Measurements from ENCODE around the gene CREB5. TPM values are rescaled to one million over a fixed set of nuclear protein-coding genes. Genes with fewer than 3 reads are reported as not detected.
A peak's percentile ranks its signal among the peaks of the same experiment; 100 is the strongest.

The CREB5 gene
- total RNA-seq, 1 experiment from 2014 or later = 5.2 TPM

DNA sequence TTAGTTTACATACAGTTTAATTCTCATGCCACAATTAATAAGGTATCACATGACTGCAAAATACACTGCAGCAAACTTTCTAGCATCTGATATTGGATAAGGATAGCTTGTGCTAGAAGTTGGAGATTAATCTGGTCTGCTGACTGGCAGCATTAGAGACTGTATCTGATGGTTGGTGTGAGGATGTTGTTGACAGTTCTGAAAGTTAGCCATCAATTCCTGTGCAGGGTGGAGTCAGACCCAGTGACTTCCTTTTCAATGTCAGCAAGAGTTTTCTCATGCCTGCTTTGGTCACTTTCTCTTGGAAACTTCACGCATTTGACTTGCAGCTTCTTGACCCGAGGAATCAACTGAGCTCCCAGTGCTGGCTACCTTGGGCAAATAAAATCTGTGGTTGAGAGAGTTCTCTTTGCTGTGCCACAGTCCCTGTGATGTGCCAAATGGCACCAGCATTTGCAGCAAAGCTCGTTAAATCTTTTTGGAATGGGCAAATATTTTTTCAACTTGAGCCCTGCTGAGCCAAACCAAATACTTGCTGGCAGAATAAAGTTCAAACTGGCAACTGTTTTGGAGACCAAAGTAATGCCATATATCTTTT, 312.8 kb downstream of the CREB5 start:
- ATAC-seq = peak; percentile 63

DNA sequence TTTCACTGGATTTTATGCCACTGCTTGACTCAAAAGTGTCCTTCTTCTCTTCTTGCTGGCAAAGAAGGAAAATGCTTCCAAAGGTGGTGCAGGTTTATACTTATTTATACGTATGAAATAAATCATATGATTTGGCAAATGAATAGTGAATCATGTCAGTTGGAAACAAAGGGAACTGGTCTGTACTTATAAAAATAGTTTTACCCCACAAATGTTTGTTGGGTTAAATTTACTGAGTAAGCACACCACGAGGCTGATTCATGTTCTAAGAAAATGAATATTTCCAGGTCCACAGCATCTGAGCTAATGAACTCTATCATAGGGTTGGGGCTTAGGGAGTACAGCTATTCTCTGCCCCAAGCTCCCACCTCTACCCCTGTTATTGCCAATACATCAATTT, 313.6 kb downstream of the CREB5 start:
- ChIA-PET POLR2A (ENCODE audit: unreplicated experiment) (interaction anchor here (1.1 to 1.2 kb wide), 2 partner anchors 40 to 83 kb away, joined by 3 to 7 read pairs; no protein-coding TSS in a partner anchor), CTCF (no interaction called here)
- peak overlapping the region; percentile 82 for H3K27ac ChIP-seq (ENCODE audit: low read length)
- no peak overlapping the region for H3K4me3 ChIP-seq (ENCODE audit: low read length)
- peaks cover 44% of the 10 kb centered on the region for H3K4me1 ChIP-seq (ENCODE audit: insufficient read depth, low read length)
- H3K9me3 ChIP-seq (ENCODE audit: low read length) = no peaks in the 10 kb centered on the region
- intact Hi-C loops (cut with micrococcal nuclease) = loop anchor here (1.0 to 10.0 kb wide), 8 partner anchors 40 to 429 kb away; partner anchors contain the start of gene CREB5
- TF ChIP-seq EZH2 (IDR thresholded peaks at IDR 0.05; ENCODE audit: low read length, unreplicated experiment) (no peak), CTCF (conservative IDR thresholded peaks at IDR 0.05; ENCODE audit: low read depth, low read length) (no peak), EZH2phosphoT487 (IDR thresholded peaks at IDR 0.05; ENCODE audit: borderline replicate concordance, low read length) (no peak)
- no peak overlapping the region for H3K9ac ChIP-seq (ENCODE audit: low read length)
- no peaks in the 10 kb centered on the region for H3K79me2 ChIP-seq (ENCODE audit: low read length)
- DNase-seq (peak; percentile 67), ATAC-seq (peak; percentile 49)
- H3K9me2 ChIP-seq (replicated peaks; ENCODE audit: low read length) = no peaks in the 10 kb centered on the region
- no TSS peak for BruUV-seq (replicated peaks)
- H3F3A ChIP-seq (ENCODE audit: low read length, unreplicated experiment) = no peaks in the 10 kb centered on the region
- no peak overlapping the region for H2AFZ ChIP-seq (ENCODE audit: low read length)
- no peaks in the 10 kb centered on the region for H3K36me3 ChIP-seq (ENCODE audit: low read depth, low read length)
- peak overlapping the region; percentile 27 for H3K4me2 ChIP-seq (ENCODE audit: low read length)
- no peaks in the 10 kb centered on the region for H3K27me3 ChIP-seq (ENCODE audit: low read length)
- no peaks in the 10 kb centered on the region for H4K20me1 ChIP-seq (ENCODE audit: low read length)

More for the DNA sequence above, 312.8 kb downstream of the CREB5 start:
- Histone ChIP-seq H3K9me3 (ENCODE audit: low read length) (no peaks in the 10 kb centered on the region), H3K4me2 (ENCODE audit: low read length) (peak overlapping the region; percentile 56), H3K27me3 (ENCODE audit: low read length) (no peaks in the 10 kb centered on the region), H2AFZ (ENCODE audit: low read length) (no peak overlapping the region), H3K79me2 (ENCODE audit: low read length) (no peaks in the 10 kb centered on the region), H3K27ac (ENCODE audit: low read length) (peak overlapping the region; percentile 82), H3K9me2 (replicated peaks; ENCODE audit: low read length) (no peaks in the 10 kb centered on the region), H3F3A (ENCODE audit: low read length, unreplicated experiment) (no peaks in the 10 kb centered on the region), H3K36me3 (ENCODE audit: low read depth, low read length) (no peaks in the 10 kb centered on the region), H4K20me1 (ENCODE audit: low read length) (no peaks in the 10 kb centered on the region), H3K9ac (ENCODE audit: low read length) (no peak overlapping the region), H3K4me1 (ENCODE audit: insufficient read depth, low read length) (peaks cover 43% of the 10 kb centered on the region), H3K4me3 (ENCODE audit: low read length) (no peak overlapping the region)
- ChIA-PET POLR2A (ENCODE audit: unreplicated experiment) (interaction anchor here (1.1 to 1.2 kb wide), 2 partner anchors 39 to 82 kb away, joined by 3 to 7 read pairs; no protein-coding TSS in a partner anchor), CTCF (interaction anchor here (0.5 to 0.7 kb wide), 3 partner anchors 336 to 820 kb away, joined by 4 to 7 read pairs (median 6); no protein-coding TSS in a partner anchor)
- DNase-seq = peak; percentile 61
- intact Hi-C loops (cut with micrococcal nuclease) = loop anchor here (1.0 to 10.0 kb wide), 7 partner anchors 39 to 428 kb away; partner anchors contain the start of gene CREB5
- no TSS peak for BruUV-seq (replicated peaks)
- TF ChIP-seq CTCF (conservative IDR thresholded peaks at IDR 0.05; ENCODE audit: low read depth, low read length) = no peak
- TF ChIP-seq EZH2phosphoT487 (IDR thresholded peaks at IDR 0.05; ENCODE audit: borderline replicate concordance, low read length) = no peak
- TF ChIP-seq EZH2 (IDR thresholded peaks at IDR 0.05; ENCODE audit: low read length, unreplicated experiment) = no peak

DNA sequence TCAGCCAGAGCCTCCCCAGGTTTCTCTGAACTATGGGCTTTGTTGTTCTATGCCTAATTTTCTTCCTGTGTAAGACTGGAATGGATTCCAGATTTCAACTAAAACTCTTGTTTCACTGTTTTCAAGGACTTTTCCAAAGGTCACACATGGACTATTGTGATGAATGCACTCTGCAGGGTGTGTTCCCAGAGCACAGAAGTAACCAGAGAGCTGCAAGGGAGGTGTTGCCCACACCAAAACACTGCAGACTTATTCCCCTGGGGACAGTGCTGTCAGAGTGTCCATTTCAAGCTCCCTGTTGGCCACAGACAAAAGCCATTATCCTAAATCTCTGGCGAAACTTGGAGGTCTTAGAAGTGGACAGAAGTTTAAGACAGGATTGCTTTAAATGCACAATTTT, 314.2 kb downstream of the CREB5 start:
- H3K4me3 ChIP-seq (ENCODE audit: low read length) = no peak overlapping the region
- no peak for TF ChIP-seq EZH2phosphoT487 (IDR thresholded peaks at IDR 0.05; ENCODE audit: borderline replicate concordance, low read length)
- no peak for TF ChIP-seq EZH2 (IDR thresholded peaks at IDR 0.05; ENCODE audit: low read length, unreplicated experiment)
- TF ChIP-seq CTCF (conservative IDR thresholded peaks at IDR 0.05; ENCODE audit: low read depth, low read length) = no peak
- no peak overlapping the region for H3K9ac ChIP-seq (ENCODE audit: low read length)
- CTCF ChIA-PET = no interaction called here
- no peaks in the 10 kb centered on the region for H3K9me3 ChIP-seq (ENCODE audit: low read length)
- POLR2A ChIA-PET (ENCODE audit: unreplicated experiment) = no interaction called here
- no peaks in the 10 kb centered on the region for H3K27me3 ChIP-seq (ENCODE audit: low read length)
- H3F3A ChIP-seq (ENCODE audit: low read length, unreplicated experiment) = no peaks in the 10 kb centered on the region
- ATAC-seq (no peak), DNase-seq (no peak)
- intact Hi-C loops (cut with micrococcal nuclease) = loop anchor here (1.0 to 10.0 kb wide), 4 partner anchors 128 to 429 kb away; partner anchors contain the start of gene CREB5
- no peaks in the 10 kb centered on the region for H4K20me1 ChIP-seq (ENCODE audit: low read length)
- no TSS peak for BruUV-seq (replicated peaks)
- no peak overlapping the region for H3K27ac ChIP-seq (ENCODE audit: low read length)
- no peaks in the 10 kb centered on the region for H3K79me2 ChIP-seq (ENCODE audit: low read length)
- no peak overlapping the region for H2AFZ ChIP-seq (ENCODE audit: low read length)
- H3K36me3 ChIP-seq (ENCODE audit: low read depth, low read length) = no peaks in the 10 kb centered on the region
- H3K4me2 ChIP-seq (ENCODE audit: low read length) = 0 out of 2 replicates have a peak overlapping the region, but pooled peaks have one; percentile 27
- no peaks in the 10 kb centered on the region for H3K9me2 ChIP-seq (replicated peaks; ENCODE audit: low read length)
- peaks cover 49% of the 10 kb centered on the region for H3K4me1 ChIP-seq (ENCODE audit: insufficient read depth, low read length)

All from PC-3 (cell line).